Measurements from ENCODE around the gene PKP1.

DNA sequence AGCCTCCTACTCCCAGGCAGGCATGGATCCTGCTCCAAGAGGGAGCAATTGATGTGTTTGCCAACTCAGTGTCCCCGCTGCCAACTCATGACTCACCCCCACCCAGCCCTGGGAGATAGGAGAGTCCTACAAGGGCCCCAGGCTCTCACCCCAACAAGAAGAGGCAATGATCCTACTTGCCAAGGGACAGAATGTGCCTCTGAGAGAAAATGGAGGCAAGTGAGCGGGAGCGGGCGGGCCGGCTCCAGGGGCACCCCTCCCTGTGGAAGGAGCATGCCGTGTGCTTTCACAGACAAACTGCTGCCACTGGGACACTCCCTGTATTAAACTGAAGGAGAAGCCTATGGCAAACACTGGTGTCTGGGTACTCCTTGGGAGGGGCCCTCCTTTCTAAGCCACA is 16.7 kb downstream of the PKP1 start:
- TF ChIP-seq CTCF (conservative IDR thresholded peaks at IDR 0.05; ENCODE audit: low read depth in 2 of 2) (no peak), EZH2 (IDR thresholded peaks at IDR 0.05; ENCODE audit: low read depth, unreplicated experiment) (no peak), ZNF462 (CRISPR knock-in tag; IDR thresholded peaks at IDR 0.05) (no peak), JUNB (IDR thresholded peaks at IDR 0.05; ENCODE audit: unreplicated experiment) (no peak), EZH2phosphoT487 (IDR thresholded peaks at IDR 0.05; ENCODE audit: unreplicated experiment) (no peak), REST (IDR thresholded peaks at IDR 0.05; ENCODE audit: unreplicated experiment) (no peak), ETS1 (IDR thresholded peaks at IDR 0.05) (no peak), ZNF331 (CRISPR knock-in tag; IDR thresholded peaks at IDR 0.05; ENCODE audit: low read depth) (no peak), POLR2AphosphoS5 (IDR thresholded peaks at IDR 0.05; ENCODE audit: low read depth) (no peak), NANOG (IDR thresholded peaks at IDR 0.05; ENCODE audit: borderline replicate concordance) (no peak), CREB1 (CRISPR knock-in tag; IDR thresholded peaks at IDR 0.05; ENCODE audit: low read depth) (no peak), ZNF114 (CRISPR knock-in tag; IDR thresholded peaks at IDR 0.05) (no peak), STAT1 (IDR thresholded peaks at IDR 0.05; ENCODE audit: unreplicated experiment) (no peak)
